WTC11 (cell line): ENCODE measurements around the gene NEURL3. TPM values are rescaled to one million over a fixed set of nuclear protein-coding genes. Genes with fewer than 3 reads are reported as not detected.

ENCODE experiments used
- ATAC-seq: fragments of 200-7000 bp; cut with Tn5 transposase; 2 replicates; pipeline ENCODE4 v1.10.0; 2021; ENCODE audit warnings: mild to moderate bottlenecking, moderate library complexity
- CTCF ChIA-PET: fragments of 300-600 bp; sonication (Branson Sonifier 250); formaldehyde crosslinking; loops from one replicate; lab custom pipeline; 2021; ENCODE audit warnings: antibody characterized with exemption; lab: Charles Lee
- POLR2A ChIA-PET: fragments of 350-600 bp; sonication (Branson Sonifier 250); formaldehyde crosslinking; loops from one replicate; lab custom pipeline; 2021; ENCODE audit warnings: antibody characterized with exemption; lab: Charles Lee
- DNase-seq: peaks from one replicate; pipeline ENCODE4 v3.0.0; 2021; ENCODE audit warnings: low spot score
- H3K27ac Mint-ChIP-seq: 2 replicates; pipeline ENCODE4 v1.8.0; 2021; ENCODE audit warnings: mixed read lengths
- H3K27me3 Mint-ChIP-seq: 2 replicates; pipeline ENCODE4 v1.8.0; 2021; ENCODE audit warnings: low read depth, mild to moderate bottlenecking, moderate library complexity, mixed read lengths
- H3K36me3 Mint-ChIP-seq: 2 replicates; pipeline ENCODE4 v1.8.0; 2021; ENCODE audit warnings: mixed read lengths
- H3K4me1 Mint-ChIP-seq: 2 replicates; pipeline ENCODE4 v1.8.0; 2022; ENCODE audit warnings: mixed read lengths
- H3K4me3 Mint-ChIP-seq: 2 replicates; pipeline ENCODE4 v1.8.0; 2021; ENCODE audit warnings: mild to moderate bottlenecking, moderate library complexity, mixed read lengths
- H3K9me3 Mint-ChIP-seq: 2 replicates; pipeline ENCODE4 v1.8.0; 2021; ENCODE audit warnings: mixed read lengths
- AR ChIP-seq: fragments of 250-450 bp; sonication (Bioruptor Pico); IDR thresholded peaks from 2 replicates; pipeline ENCODE4 v1.9.0; 2021; ENCODE audit warnings: mild to moderate bottlenecking
- CBFB ChIP-seq: sonication (generic); formaldehyde crosslinking; IDR thresholded peaks from 2 replicates; pipeline ENCODE4 v1.8.1; 2022; ENCODE audit warnings: mild to moderate bottlenecking, low read depth, missing genetic modification reagents
- CREM ChIP-seq: sonication (generic); formaldehyde crosslinking; IDR thresholded peaks from 2 replicates; pipeline ENCODE4 v1.8.1; 2022; ENCODE audit warnings: mild to moderate bottlenecking, missing genetic modification reagents, moderate library complexity
- E2F5 ChIP-seq: sonication (generic); formaldehyde crosslinking; IDR thresholded peaks from 2 replicates; pipeline ENCODE4 v1.8.1; 2022; ENCODE audit warnings: mild to moderate bottlenecking, moderate library complexity, missing genetic modification reagents
- FOXJ3 ChIP-seq: sonication (generic); formaldehyde crosslinking; IDR thresholded peaks from 2 replicates; pipeline ENCODE4 v1.9.0; 2021; ENCODE audit warnings: missing genetic modification reagents, mild to moderate bottlenecking, borderline replicate concordance
- IRF1 ChIP-seq: sonication (generic); formaldehyde crosslinking; IDR thresholded peaks from 2 replicates; pipeline ENCODE4 v1.8.0; 2023; ENCODE audit warnings: missing genetic modification reagents
- MLX ChIP-seq: sonication (generic); formaldehyde crosslinking; IDR thresholded peaks from 2 replicates; pipeline ENCODE4 v1.8.1; 2023; ENCODE audit warnings: mild to moderate bottlenecking, missing genetic modification reagents, moderate library complexity
- NR2C2 ChIP-seq: sonication (generic); formaldehyde crosslinking; IDR thresholded peaks from 2 replicates; pipeline ENCODE4 v1.8.0; 2022; ENCODE audit warnings: mild to moderate bottlenecking, missing genetic modification reagents
- OVOL2 ChIP-seq: fragments of 250-450 bp; sonication (Bioruptor Pico); IDR thresholded peaks from 2 replicates; pipeline ENCODE4 v1.9.0; 2021; ENCODE audit warnings: mild to moderate bottlenecking, borderline replicate concordance
- PRDM15 ChIP-seq: sonication (generic); formaldehyde crosslinking; IDR thresholded peaks from 2 replicates; pipeline ENCODE4 v1.8.0; 2022; ENCODE audit warnings: missing genetic modification reagents
- SMAD3 ChIP-seq: sonication (generic); formaldehyde crosslinking; IDR thresholded peaks from 2 replicates; pipeline ENCODE4 v1.8.0; 2022; ENCODE audit warnings: missing genetic modification reagents, mild to moderate bottlenecking, borderline replicate concordance
- SP1 ChIP-seq: sonication (generic); formaldehyde crosslinking; conservative IDR thresholded peaks from 2 replicates; pipeline ENCODE4 v1.8.1; 2022; ENCODE audit warnings: missing genetic modification reagents
- TCF7 ChIP-seq: sonication (generic); formaldehyde crosslinking; IDR thresholded peaks from 2 replicates; pipeline ENCODE4 v1.8.0; 2022; ENCODE audit warnings: mild to moderate bottlenecking, low read depth, missing genetic modification reagents, moderate library complexity
- TEAD1 ChIP-seq: sonication (generic); formaldehyde crosslinking; IDR thresholded peaks from 2 replicates; pipeline ENCODE4 v1.8.0; 2022; ENCODE audit warnings: mild to moderate bottlenecking, missing genetic modification reagents
- ZBTB43 ChIP-seq: sonication (generic); formaldehyde crosslinking; IDR thresholded peaks from 2 replicates; pipeline ENCODE4 v1.8.1; 2023; ENCODE audit warnings: mild to moderate bottlenecking, missing genetic modification reagents
- ZNF232 ChIP-seq: sonication (generic); formaldehyde crosslinking; IDR thresholded peaks from 2 replicates; pipeline ENCODE4 v1.8.0; 2022; ENCODE audit warnings: mild to moderate bottlenecking, missing genetic modification reagents
- ZNF263 ChIP-seq: sonication (generic); formaldehyde crosslinking; IDR thresholded peaks from 2 replicates; pipeline ENCODE4 v1.8.1; 2022; ENCODE audit warnings: low read depth, mild to moderate bottlenecking, moderate library complexity, missing genetic modification reagents
- ZNF317 ChIP-seq: sonication (generic); formaldehyde crosslinking; IDR thresholded peaks from 2 replicates; pipeline ENCODE4 v1.8.1; 2023; ENCODE audit warnings: low read depth, mild to moderate bottlenecking, moderate library complexity, missing genetic modification reagents, borderline replicate concordance
- ZNF396 ChIP-seq: fragments of 250-450 bp; sonication (Bioruptor Pico); IDR thresholded peaks from 2 replicates; pipeline ENCODE4 v1.8.0; 2021; ENCODE audit warnings: mild to moderate bottlenecking, moderate library complexity, borderline replicate concordance
- ZNF425 ChIP-seq: fragments of 250-450 bp; sonication (Bioruptor Pico); conservative IDR thresholded peaks from 2 replicates; pipeline ENCODE4 v1.9.0; 2021; ENCODE audit warnings: mild to moderate bottlenecking
- total RNA-seq: library from RNA; stranded (reverse); gene quantifications from 3 replicates; pipeline ENCODE4 v1.2.3, GENCODE V29; 2021

NEURL3 gene
- total RNA-seq, 1 experiment from 2014 or later: not detected

GRCh38 chr2:96494188-96494587 is 11.0 kb downstream of the NEURL3 start:
- DNase-seq: no peak
- H3K27me3 Mint-ChIP-seq: peaks cover 4% of the 10 kb centered on the region; the same call in 1 of the 2 replicates
- peaks cover 4% of the 10 kb centered on the region; the same call in 1 of the 2 replicates for H3K36me3 Mint-ChIP-seq
- peaks cover 3% of the 10 kb centered on the region; the same call in 1 of the 2 replicates for H3K4me1 Mint-ChIP-seq
- TF ChIP-seq CBFB (CRISPR knock-in tag): no peak
- TF ChIP-seq ZNF317 (CRISPR knock-in tag): no peak
- no peak for TF ChIP-seq PRDM15 (CRISPR knock-in tag)
- TF ChIP-seq AR (CRISPR knock-in tag): no peak
- TF ChIP-seq ZNF232 (CRISPR knock-in tag): no peak
- no peak for TF ChIP-seq OVOL2 (CRISPR knock-in tag)
- TF ChIP-seq TCF7 (CRISPR knock-in tag): no peak
- TF ChIP-seq SMAD3 (CRISPR knock-in tag): no peak
- no peak for TF ChIP-seq ZBTB43 (CRISPR knock-in tag)
- TF ChIP-seq NR2C2 (CRISPR knock-in tag): no peak
- no peak for TF ChIP-seq FOXJ3 (CRISPR knock-in tag)
- TF ChIP-seq MLX: no peak
- TF ChIP-seq ZNF263 (CRISPR knock-in tag): no peak
- TF ChIP-seq CREM: no peak
- TF ChIP-seq ZNF396 (CRISPR knock-in tag): no peak
- TF ChIP-seq IRF1 (CRISPR knock-in tag): no peak
- no peak for TF ChIP-seq TEAD1
- TF ChIP-seq SP1 (CRISPR knock-in tag): no peak
- TF ChIP-seq E2F5 (CRISPR knock-in tag): no peak
- TF ChIP-seq ZNF425 (CRISPR knock-in tag): no peak
- ATAC-seq: no peak
- CTCF ChIA-PET: interaction anchor here (5.3 kb wide), 1 partner anchor 15 kb away, joined by 28 read pairs; no protein-coding TSS in a partner anchor
- H3K4me3 Mint-ChIP-seq: no peak overlapping the region
- no peak overlapping the region for H3K27ac Mint-ChIP-seq
- POLR2A ChIA-PET: interaction anchor here (0.7 kb wide), 1 partner anchor 15 kb away, joined by 3 read pairs; no protein-coding TSS in a partner anchor
- H3K9me3 Mint-ChIP-seq: peaks cover 18% of the 10 kb centered on the region
